HG02943 (cell line): Measurements from ENCODE around the gene PTPRF.

Source experiments
- ATAC-seq: cut with Tn5 transposase; IDR thresholded peaks from one replicate; pipeline ENCODE4 v1.9.1; 2021; ENCODE audit warnings: mild to moderate bottlenecking, low read depth, moderate library complexity; ENCODE audit not compliant: unreplicated experiment

The PTPRF gene

GRCh38 chr1:43549921-43550597 lies 19.4 kb downstream of the PTPRF start:
- ATAC-seq, result no peak

GRCh38 chr1:43550598-43551246 lies 20.0 kb downstream of the PTPRF start:
- no peak for ATAC-seq

- no peak for ATAC-seq
Observed at GRCh38 chr1:43551396-43551888, 20.8 kb downstream of the PTPRF start.

- ATAC-seq, result no peak
Observed at GRCh38 chr1:43552059-43552742, 21.5 kb downstream of the PTPRF start.

- ATAC-seq, result no peak
Observed at GRCh38 chr1:43552813-43553212, 22.1 kb downstream of the PTPRF start.

- ATAC-seq, result no peak
Observed at GRCh38 chr1:43554444-43554992, 23.8 kb downstream of the PTPRF start.

- ATAC-seq, result no peak
Observed at GRCh38 chr1:43556782-43557181, 26.1 kb downstream of the PTPRF start.

- ATAC-seq, result no peak
Observed at GRCh38 chr1:43557744-43558245, 27.1 kb downstream of the PTPRF start.

GRCh38 chr1:43558346-43558841 lies 27.7 kb downstream of the PTPRF start:
- no peak for ATAC-seq

GRCh38 chr1:43559714-43560113 lies 29.0 kb downstream of the PTPRF start:
- ATAC-seq, result no peak

- no peak for ATAC-seq
Observed at GRCh38 chr1:43560286-43560685, 29.6 kb downstream of the PTPRF start.

GRCh38 chr1:43563876-43564539 lies 33.3 kb downstream of the PTPRF start:
- no peak for ATAC-seq

- ATAC-seq, result no peak
Observed at GRCh38 chr1:43564551-43565348, 34.1 kb downstream of the PTPRF start.

- no peak for ATAC-seq
Observed at GRCh38 chr1:43565600-43566360, 35.1 kb downstream of the PTPRF start.

GRCh38 chr1:43566382-43567044 lies 35.8 kb downstream of the PTPRF start:
- ATAC-seq, result no peak

- ATAC-seq, result no peak
Observed at GRCh38 chr1:43569175-43569574, 38.5 kb downstream of the PTPRF start.

GRCh38 chr1:43570277-43570676 lies 39.6 kb downstream of the PTPRF start:
- ATAC-seq, result no peak

- no peak for ATAC-seq
Observed at GRCh38 chr1:43570715-43571114, 40.0 kb downstream of the PTPRF start.
